ENCODE measurements around the gene PLCB1.

The PLCB1 gene

GRCh38 chr20:8129211-8129976, 2.7 kb upstream of the PLCB1 start:
- no peak for DNase-seq (ENCODE audit: extremely low read depth in 1 of 2, low read depth in 1 of 2)

GRCh38 chr20:8130840-8131526, 1.1 kb upstream of the PLCB1 start:
- no peak for DNase-seq (ENCODE audit: extremely low read depth in 1 of 2, low read depth in 1 of 2)

GRCh38 chr20:8132484-8133309, 631 bp downstream of the PLCB1 start:
- DNase-seq (ENCODE audit: extremely low read depth in 1 of 2, low read depth in 1 of 2) = no peak

GRCh38 chr20:8133310-8133768, 1.3 kb downstream of the PLCB1 start:
- no peak for DNase-seq (ENCODE audit: extremely low read depth in 1 of 2, low read depth in 1 of 2)

- DNase-seq (ENCODE audit: extremely low read depth in 1 of 2, low read depth in 1 of 2) = no peak
Observed at GRCh38 chr20:8133851-8134451, 1.9 kb downstream of the PLCB1 start.

- DNase-seq (ENCODE audit: extremely low read depth in 1 of 2, low read depth in 1 of 2) = no peak
Observed at GRCh38 chr20:8139899-8140298, 7.8 kb downstream of the PLCB1 start.

- DNase-seq (ENCODE audit: extremely low read depth in 1 of 2, low read depth in 1 of 2) = no peak
Observed at GRCh38 chr20:8143474-8143873, 11.4 kb downstream of the PLCB1 start.

GRCh38 chr20:8144282-8145245, 12.5 kb downstream of the PLCB1 start:
- no peak for DNase-seq (ENCODE audit: extremely low read depth in 1 of 2, low read depth in 1 of 2)

GRCh38 chr20:8145246-8146168, 13.4 kb downstream of the PLCB1 start:
- DNase-seq (ENCODE audit: extremely low read depth in 1 of 2, low read depth in 1 of 2) = no peak

GRCh38 chr20:8147476-8147875, 15.4 kb downstream of the PLCB1 start:
- no peak for DNase-seq (ENCODE audit: extremely low read depth in 1 of 2, low read depth in 1 of 2)

- no peak for DNase-seq (ENCODE audit: extremely low read depth in 1 of 2, low read depth in 1 of 2)
Observed at GRCh38 chr20:8148501-8148900, 16.4 kb downstream of the PLCB1 start.

- no peak for DNase-seq (ENCODE audit: extremely low read depth in 1 of 2, low read depth in 1 of 2)
Observed at GRCh38 chr20:8150591-8150990, 18.5 kb downstream of the PLCB1 start.

- DNase-seq (ENCODE audit: extremely low read depth in 1 of 2, low read depth in 1 of 2) = no peak
Observed at GRCh38 chr20:8151372-8151771, 19.3 kb downstream of the PLCB1 start.

GRCh38 chr20:8152183-8152582, 20.1 kb downstream of the PLCB1 start:
- DNase-seq (ENCODE audit: extremely low read depth in 1 of 2, low read depth in 1 of 2) = no peak

- DNase-seq (ENCODE audit: extremely low read depth in 1 of 2, low read depth in 1 of 2) = no peak
Observed at GRCh38 chr20:8152847-8153246, 20.8 kb downstream of the PLCB1 start.

- DNase-seq (ENCODE audit: extremely low read depth in 1 of 2, low read depth in 1 of 2) = no peak
Observed at GRCh38 chr20:8153281-8153908, 21.3 kb downstream of the PLCB1 start.

GRCh38 chr20:8154638-8155037, 22.6 kb downstream of the PLCB1 start:
- no peak for DNase-seq (ENCODE audit: extremely low read depth in 1 of 2, low read depth in 1 of 2)

GRCh38 chr20:8155229-8155628, 23.2 kb downstream of the PLCB1 start:
- DNase-seq (ENCODE audit: extremely low read depth in 1 of 2, low read depth in 1 of 2) = no peak
